Measurements from ENCODE around the gene SPATA13.

SPATA13 gene

GRCh38 chr13:24221007-24221406 is 60.5 kb downstream of the SPATA13 start:
- no peak for DNase-seq (ENCODE audit: low read depth in 2 of 2, low spot score in 1 of 2)

GRCh38 chr13:24222756-24223155 is 62.2 kb downstream of the SPATA13 start:
- no peak for DNase-seq (ENCODE audit: low read depth in 2 of 2, low spot score in 1 of 2)

GRCh38 chr13:24223341-24224231 is 63.1 kb downstream of the SPATA13 start:
- no peak for DNase-seq (ENCODE audit: low read depth in 2 of 2, low spot score in 1 of 2)

GRCh38 chr13:24224232-24224680 is 63.7 kb downstream of the SPATA13 start:
- DNase-seq (ENCODE audit: low read depth in 2 of 2, low spot score in 1 of 2), result no peak

- no peak for DNase-seq (ENCODE audit: low read depth in 2 of 2, low spot score in 1 of 2)
These were observed 64.5 kb downstream of the SPATA13 start for GRCh38 chr13:24225062-24225461.

GRCh38 chr13:24225930-24226329 is 65.4 kb downstream of the SPATA13 start:
- DNase-seq (ENCODE audit: low read depth in 2 of 2, low spot score in 1 of 2), result no peak

GRCh38 chr13:24226762-24227161 is 66.2 kb downstream of the SPATA13 start:
- no peak for DNase-seq (ENCODE audit: low read depth in 2 of 2, low spot score in 1 of 2)

- DNase-seq (ENCODE audit: low read depth in 2 of 2, low spot score in 1 of 2), result no peak
These were observed 68.4 kb downstream of the SPATA13 start for GRCh38 chr13:24228852-24229458.

- DNase-seq (ENCODE audit: low read depth in 2 of 2, low spot score in 1 of 2), result no peak
These were observed 70.0 kb downstream of the SPATA13 start for GRCh38 chr13:24230428-24231072.

- DNase-seq (ENCODE audit: low read depth in 2 of 2, low spot score in 1 of 2), result no peak
These were observed 70.9 kb downstream of the SPATA13 start for GRCh38 chr13:24231377-24231776.

- no peak for DNase-seq (ENCODE audit: low read depth in 2 of 2, low spot score in 1 of 2)
These were observed 71.5 kb downstream of the SPATA13 start for GRCh38 chr13:24232037-24232436.

- DNase-seq (ENCODE audit: low read depth in 2 of 2, low spot score in 1 of 2), result no peak
These were observed 72.0 kb downstream of the SPATA13 start for GRCh38 chr13:24232474-24232873.

GRCh38 chr13:24233351-24233901 is 72.9 kb downstream of the SPATA13 start:
- DNase-seq (ENCODE audit: low read depth in 2 of 2, low spot score in 1 of 2), result no peak

- no peak for DNase-seq (ENCODE audit: low read depth in 2 of 2, low spot score in 1 of 2)
These were observed 73.8 kb downstream of the SPATA13 start for GRCh38 chr13:24234200-24234915.

- no peak for DNase-seq (ENCODE audit: low read depth in 2 of 2, low spot score in 1 of 2)
These were observed 76.8 kb downstream of the SPATA13 start for GRCh38 chr13:24237356-24237755.

GRCh38 chr13:24241336-24241735 is 80.8 kb downstream of the SPATA13 start:
- DNase-seq (ENCODE audit: low read depth in 2 of 2, low spot score in 1 of 2), result no peak

GRCh38 chr13:24242100-24242499 is 81.6 kb downstream of the SPATA13 start:
- no peak for DNase-seq (ENCODE audit: low read depth in 2 of 2, low spot score in 1 of 2)

- no peak for DNase-seq (ENCODE audit: low read depth in 2 of 2, low spot score in 1 of 2)
These were observed 82.8 kb downstream of the SPATA13 start for GRCh38 chr13:24243302-24243701.

GRCh38 chr13:24244802-24245201 is 84.3 kb downstream of the SPATA13 start:
- no peak for DNase-seq (ENCODE audit: low read depth in 2 of 2, low spot score in 1 of 2)

GRCh38 chr13:24247016-24247415 is 86.5 kb downstream of the SPATA13 start:
- no peak for DNase-seq (ENCODE audit: low read depth in 2 of 2, low spot score in 1 of 2)

- DNase-seq (ENCODE audit: low read depth in 2 of 2, low spot score in 1 of 2), result no peak
These were observed 89.1 kb downstream of the SPATA13 start for GRCh38 chr13:24249624-24250023.
